SK-N-MC (cell line): Measurements from ENCODE around the gene SPATA2L.
A peak's percentile ranks its signal among the peaks of the same experiment; 100 is the strongest.

ENCODE experiments used
- EZH2 ChIP-seq: fragments of 200-600 bp; sonication (generic); IDR thresholded peaks from one replicate; pipeline ENCODE4 v1.6.1; 2017; ENCODE audit warnings: antibody characterized with exemption
- POLR2AphosphoS5 ChIP-seq: IDR thresholded peaks from 2 replicates; pipeline ENCODE4 v1.6.1; 2012; ENCODE audit warnings: mild to moderate bottlenecking, low read depth, low read length, borderline replicate concordance

DNA sequence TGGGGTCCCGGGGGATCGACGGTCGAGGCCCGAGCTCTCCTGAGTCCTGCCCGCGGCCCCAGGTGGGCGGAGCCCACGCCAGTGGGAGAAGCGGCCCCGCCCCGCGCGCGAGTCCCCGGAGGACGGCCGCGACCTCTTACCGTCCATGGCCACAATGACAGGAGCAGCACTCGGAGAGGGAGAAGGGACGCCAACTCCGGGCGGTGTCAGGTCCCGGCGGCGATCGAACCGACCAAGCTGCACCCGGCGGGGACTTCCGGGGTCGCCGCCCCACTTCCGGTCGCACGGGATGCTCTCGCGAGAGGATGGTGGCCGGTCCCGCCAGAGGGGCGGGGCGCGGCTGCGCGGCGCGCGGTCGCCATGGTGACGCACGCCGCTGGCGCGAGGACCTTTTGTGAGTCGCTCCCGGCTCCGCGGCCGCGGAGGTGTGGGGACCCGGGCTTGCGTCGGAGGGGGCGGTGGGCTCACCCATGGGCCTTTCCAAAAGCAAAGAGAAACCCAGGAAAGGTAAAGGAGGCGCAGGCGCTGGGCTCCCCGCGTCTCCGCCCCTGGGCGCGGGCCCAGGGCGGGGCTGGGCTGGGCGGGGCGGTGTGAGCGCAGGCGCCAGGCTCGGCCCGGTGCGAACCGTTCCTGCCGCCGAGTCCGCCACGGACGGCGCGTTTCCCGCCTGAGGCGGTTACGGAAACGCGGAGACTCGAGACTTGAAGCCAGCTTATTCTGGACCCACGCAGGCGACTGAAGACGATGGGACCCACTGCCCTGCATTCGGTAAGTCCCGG lies 43.9 kb downstream of the SPATA2L start, which contains the start of the genes CHMP1A and SPATA33:
- TF ChIP-seq POLR2AphosphoS5 (peak; percentile 58; the same call in 1 of the 2 replicates), EZH2 (no peak)
